HEK293T (cell line): ENCODE results near the gene ALG9.

ENCODE experiments used
- BHLHE40 ChIP-seq: fragments of 450-650 bp; IDR thresholded peaks from 2 replicates; pipeline ENCODE4 v1.6.1; 2016; ENCODE audit warnings: mild to moderate bottlenecking, moderate library complexity, borderline replicate concordance
- FOXM1 ChIP-seq: fragments of 450-650 bp; IDR thresholded peaks from 2 replicates; pipeline ENCODE4 v1.6.1; 2017; ENCODE audit warnings: mild to moderate bottlenecking, borderline replicate concordance
- NFRKB ChIP-seq: fragments of 450-650 bp; IDR thresholded peaks from 2 replicates; pipeline ENCODE4 v1.6.1; 2016; ENCODE audit warnings: mild to moderate bottlenecking, moderate library complexity
- SP1 ChIP-seq: fragments of 450-650 bp; IDR thresholded peaks from 2 replicates; pipeline ENCODE4 v1.6.1; 2017
- SUZ12 ChIP-seq: fragments of 450-650 bp; IDR thresholded peaks from 2 replicates; pipeline ENCODE4 v1.6.1; 2016; ENCODE audit warnings: mild to moderate bottlenecking
- TF ChIP-seq, protein P1 (sequence below): fragments of 450-650 bp; IDR thresholded peaks from 2 replicates; pipeline ENCODE4 v1.6.1; 2016

DNA sequence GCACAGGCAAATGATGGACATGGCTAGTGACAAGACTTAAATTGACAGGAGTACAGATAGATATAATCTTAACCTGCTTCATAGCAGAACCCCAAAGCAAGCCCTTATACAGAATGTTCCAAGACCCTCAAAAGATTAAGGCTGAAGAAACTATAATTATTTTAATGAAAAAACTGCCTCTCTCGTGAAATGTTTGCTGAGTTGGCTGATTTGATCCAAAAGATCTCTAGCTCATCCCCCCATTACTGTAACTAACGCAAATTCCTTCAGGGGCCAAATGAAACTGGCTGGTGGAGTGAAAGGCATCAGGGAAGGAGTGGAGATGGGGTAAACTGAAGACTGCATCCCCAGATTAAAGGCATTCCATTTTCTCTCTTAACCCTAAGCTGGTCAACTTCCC, 19.3 kb downstream of the ALG9 start:
- TF ChIP-seq NFRKB (no peak), BHLHE40 (no peak), SP1 (no peak), FOXM1 (no peak), SUZ12 (no peak)
- TF ChIP-seq, protein P1, sequence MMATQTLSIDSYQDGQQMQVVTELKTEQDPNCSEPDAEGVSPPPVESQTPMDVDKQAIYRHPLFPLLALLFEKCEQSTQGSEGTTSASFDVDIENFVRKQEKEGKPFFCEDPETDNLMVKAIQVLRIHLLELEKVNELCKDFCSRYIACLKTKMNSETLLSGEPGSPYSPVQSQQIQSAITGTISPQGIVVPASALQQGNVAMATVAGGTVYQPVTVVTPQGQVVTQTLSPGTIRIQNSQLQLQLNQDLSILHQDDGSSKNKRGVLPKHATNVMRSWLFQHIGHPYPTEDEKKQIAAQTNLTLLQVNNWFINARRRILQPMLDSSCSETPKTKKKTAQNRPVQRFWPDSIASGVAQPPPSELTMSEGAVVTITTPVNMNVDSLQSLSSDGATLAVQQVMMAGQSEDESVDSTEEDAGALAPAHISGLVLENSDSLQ: no peak
